NOMO-1 treated with dmso at 0.1 percent for 144 hours (cell line): ENCODE results near the gene GNAI2.
"Not testable (repeated sequence)": the region's sequence is repeated elsewhere in the genome, so short reads cannot be mapped to it uniquely, and the experiment has no call there.

Experiments used
- DNase-seq: peaks from one replicate; lab custom pipeline; 2025; ENCODE audit not compliant: unreplicated experiment; lab: John Stamatoyannopoulos, UW

The GNAI2 gene

DNA sequence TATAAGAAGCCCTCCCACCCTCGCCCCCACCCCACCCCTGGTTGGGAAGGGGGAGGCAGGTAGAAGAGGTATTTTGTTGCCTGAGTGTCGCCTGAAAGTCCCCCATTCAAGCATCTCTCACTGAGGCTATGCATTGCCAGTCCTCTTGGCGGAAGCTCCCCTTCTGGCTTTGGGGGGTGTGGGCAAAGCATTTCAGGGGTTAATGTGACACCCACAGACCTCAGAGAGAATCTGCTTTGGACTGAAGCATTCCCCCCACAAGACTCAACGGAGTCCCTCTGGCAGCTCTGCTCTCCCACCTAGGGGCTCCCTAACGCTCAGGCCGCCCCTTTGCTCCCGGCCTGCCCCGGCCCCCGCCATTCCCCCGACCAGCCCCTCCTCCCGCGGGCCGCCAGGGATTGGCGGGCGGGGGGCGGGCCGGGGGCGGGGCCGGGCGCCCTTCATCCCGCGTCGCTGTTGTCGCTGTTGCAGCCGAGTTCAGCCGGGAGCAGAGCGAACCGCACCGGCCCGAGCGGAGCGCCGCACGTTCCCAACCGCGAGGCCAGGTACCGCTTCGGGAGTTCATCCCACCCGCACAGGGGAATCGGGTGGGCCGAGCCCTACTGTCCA, 31.1 kb upstream of the GNAI2 start, which contains the start of gene SLC38A3:
Gene SLC38A3, plus strand, starts transcription at position 468 of the 609 bp plus-strand sequence. CDS start 8,929 bp downstream, outside the sequence.
- DNase-seq: no peak

DNA sequence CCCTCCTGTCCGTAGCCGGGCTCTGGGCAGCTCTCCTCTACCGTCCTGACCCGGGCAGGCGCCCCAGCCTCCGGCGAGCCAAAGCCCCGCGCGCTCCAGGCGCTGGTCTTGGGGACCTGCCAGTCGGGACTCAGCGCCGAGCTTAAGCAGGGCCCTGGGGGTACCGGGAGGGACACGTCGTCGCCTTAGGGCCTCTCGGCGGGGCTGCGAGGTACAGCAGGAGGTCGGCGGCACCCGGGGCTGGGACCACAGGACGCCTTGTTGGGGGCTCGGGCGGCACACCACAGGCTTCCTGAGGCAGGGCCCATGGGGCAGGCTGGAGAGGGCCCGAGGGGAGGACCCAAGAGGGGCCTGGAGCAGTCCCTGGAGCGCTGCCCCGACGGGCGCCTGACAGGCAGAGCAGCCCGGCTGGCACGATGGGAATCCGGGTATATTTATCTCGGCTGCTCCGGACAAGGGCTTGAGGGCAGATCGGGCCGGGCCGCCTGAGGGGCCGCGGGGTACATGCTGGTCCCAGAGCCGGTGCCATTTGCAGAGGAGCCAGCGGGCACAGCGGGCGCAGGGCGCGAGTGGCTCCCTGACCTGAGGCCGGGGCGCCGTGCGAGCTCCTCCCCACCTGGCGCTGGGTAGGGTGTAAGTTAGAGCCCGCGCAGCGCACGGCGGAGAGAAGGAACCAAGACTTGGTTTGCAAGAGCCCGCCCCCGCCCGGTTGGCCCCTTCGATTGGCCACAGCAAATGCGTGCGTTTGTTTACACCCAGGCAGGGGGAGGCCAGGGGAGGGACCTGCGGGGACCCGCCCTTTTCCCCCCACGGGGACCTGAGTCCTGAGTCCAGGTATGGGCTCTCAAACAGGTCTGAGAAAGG, 30.4 kb upstream of the GNAI2 start:
- no peak for DNase-seq

DNA sequence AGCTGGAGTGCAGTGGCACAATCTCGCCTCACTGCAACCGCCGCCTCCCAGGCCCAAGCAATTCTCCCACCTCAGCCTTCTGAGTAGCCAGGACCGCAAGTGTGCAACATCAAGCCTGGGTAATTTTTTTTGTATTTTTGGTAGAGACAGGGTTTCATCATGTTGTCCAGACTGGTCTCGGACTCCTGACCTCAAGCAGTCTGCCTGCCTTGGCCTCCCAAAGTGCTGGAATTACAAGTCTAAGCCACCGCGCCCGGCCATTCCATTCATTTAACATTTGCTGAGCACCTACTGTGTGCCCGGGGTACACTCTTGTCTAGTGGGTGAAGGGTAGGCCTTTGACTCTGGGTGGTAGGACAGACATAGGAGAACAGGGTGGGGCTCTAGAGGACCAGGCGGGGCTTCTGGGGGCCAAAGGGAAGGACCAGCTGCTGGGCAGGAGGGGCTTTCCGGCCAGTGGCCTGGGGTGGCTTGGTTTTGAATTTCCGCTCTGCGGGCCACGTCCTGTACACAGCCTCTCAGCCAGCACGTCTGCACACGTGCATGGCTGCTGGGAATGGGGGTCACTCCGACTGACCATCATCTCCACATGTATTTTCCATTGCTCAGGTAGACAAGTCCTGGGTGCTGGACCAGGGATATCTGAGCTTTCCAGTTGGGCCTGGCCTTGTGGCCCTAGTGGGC, 28.5 kb upstream of the GNAI2 start:
- no peak for DNase-seq

DNA sequence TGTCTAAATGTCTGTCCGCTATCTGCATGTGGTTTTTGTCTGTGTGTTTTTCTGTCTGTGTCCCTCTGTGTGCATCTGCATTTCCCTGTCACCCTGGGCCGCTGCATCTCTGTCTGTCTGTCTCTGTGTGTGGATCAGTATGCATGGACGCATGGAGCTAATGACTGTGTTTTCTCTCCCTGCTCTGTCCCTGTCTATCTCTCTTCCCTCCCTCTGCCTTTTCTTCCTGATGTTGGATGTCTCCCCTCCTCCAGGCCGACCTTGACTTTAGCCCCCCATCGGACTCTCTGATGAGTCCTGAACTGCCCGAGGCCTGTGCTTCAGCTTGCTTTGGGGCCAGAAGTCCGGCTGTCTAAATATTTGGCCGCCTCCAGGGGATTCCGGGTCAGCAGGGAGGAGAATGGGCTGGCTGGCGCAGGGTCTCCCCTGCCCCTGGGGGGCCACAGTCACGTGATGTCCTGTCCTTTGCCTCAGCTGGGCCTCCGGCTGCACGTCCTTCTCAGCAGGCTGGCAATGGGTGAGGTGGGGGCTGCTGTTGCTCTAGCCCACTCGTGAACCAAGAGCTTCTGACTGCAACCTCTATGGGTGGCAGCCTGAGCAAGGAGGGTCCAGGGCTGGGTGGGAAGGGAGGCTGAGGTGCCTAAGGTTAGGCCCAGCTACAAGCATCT, 27.2 kb upstream of the GNAI2 start:
- no peak for DNase-seq

DNA sequence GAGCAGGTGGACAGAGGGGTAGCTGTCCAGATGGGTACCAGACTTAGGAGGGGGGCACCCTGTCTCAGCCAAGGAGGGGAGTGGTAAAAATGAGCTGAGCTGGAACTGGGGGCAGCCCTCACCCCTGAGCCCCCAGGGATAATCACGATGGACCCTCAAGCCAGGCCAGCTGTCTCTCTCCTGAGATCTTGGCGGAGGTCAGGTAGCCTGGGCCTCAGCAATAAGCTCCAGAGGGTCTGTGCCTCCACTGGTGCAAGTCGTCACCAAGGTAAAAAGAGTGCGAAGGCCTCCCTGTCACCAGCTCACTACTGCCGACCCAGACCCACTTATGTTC, 25.9 kb upstream of the GNAI2 start:
- no peak for DNase-seq

DNA sequence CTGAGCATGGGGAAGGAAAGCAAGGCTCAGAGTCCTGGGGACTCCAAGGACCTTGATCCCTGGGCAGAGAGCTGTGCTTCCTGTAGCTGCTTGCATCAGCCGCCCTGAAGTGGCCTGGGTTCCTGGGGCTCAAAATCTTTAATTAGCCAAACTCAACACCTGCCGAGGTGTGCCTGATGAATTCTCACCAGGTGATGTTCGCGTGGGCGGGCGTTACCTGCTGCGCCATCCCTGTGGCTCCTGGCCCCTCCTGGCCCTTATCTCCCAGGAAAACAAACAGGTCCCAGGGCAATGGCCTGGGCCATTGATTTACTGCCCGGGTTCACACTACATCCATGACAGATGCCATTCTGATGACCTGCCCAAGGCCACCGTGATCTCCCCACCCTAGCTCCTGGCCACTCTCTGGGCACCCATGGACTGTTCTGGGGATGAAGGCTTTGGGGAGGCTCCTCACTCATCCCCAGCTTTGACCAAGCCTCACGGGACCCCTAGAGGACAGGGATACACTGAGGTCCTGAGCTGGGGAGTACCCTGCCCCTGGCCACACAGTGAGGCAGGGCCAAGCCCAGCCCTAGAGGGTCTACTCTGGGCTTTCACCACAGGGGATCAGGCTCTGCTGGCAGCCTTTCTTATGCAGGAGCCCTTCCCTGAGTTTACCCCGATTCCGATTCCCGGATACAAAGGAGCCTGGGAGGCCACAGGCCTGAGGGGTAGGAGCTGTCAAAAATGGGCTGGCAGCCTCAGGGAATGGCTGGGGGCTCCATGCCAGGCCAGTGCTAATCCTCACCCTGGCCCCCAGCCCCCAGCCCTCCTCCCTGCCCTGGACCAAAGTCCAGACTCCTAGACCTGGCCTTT, 25.3 kb upstream of the GNAI2 start:
- DNase-seq: no peak

DNA sequence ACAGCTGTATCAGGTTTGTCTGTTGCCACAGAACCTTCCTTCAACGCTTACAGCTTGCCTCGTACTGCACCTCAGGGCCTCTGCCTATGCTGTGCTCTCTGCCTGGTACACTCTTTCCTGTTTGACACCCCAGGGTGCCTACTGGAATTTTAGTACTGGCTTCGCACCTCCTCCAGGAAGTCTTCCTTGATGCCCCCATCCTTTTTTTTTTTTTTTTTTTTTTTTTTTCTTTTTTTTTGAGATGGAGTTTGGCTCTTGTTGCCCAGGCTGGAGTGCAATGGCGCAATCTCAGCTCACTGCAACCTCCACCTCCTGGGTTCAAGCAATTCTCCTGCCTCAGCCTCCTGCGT, 24.7 kb upstream of the GNAI2 start:
- not testable (repeated sequence) for DNase-seq

DNA sequence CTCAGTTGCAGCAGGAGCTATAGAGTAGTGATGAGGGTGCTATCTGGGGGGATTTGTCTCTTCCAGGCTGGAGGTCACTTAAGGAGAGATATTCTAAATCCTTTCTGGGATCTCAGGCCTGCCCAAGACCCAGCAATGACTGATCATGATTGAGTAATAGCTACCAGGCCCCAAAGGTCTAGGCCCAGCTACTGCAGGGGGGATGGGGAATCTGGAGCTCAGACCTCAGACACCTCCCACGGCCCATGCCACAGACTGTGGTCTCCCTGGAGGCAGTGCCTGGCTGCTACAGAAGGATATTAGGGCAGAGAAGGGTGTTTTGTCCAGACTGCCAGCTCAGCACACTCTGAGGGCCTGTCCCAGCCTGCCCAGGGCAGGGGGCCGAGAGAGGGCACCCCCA, 24.1 kb upstream of the GNAI2 start:
- DNase-seq: no peak

DNA sequence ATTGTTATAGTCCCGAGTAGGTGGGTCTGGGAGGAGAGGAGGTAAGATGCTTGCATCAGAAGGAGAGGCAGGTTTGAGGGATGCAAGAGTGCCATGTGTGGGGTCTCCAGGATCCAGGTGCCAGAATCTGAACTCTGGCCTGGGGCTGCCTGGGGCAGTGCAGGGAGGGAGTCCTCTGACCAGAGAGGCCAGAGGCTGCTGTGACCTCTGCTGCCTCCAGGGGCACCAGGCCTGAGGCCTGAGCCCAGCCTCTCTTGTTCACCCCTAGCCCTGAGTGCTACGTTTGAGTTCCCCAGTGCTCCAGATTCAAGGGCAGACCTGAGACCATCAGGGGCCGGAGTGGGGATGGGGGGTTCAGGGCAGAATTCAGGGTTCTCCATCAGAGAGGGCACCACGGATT, 23.5 kb upstream of the GNAI2 start:
- DNase-seq: no peak

DNA sequence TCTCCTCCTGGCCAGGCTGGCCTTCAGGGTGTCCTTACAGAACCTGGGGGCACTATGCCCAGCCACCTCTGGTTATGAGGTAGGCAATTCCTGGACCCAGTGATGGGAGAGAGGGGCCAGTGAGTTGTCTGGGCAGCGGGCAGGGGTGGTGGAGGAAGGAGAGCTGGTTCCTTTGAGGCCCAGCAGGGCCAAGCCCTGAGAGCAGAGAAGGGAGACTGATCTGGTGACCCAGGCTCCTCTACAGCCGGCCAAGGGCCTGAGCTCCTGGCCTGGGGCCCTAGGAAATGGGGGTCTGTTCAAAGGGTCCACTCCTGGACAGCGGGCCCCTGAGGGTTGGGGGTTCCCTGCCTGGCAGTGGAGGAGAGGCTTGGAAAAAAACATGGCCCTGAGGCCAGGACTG, 23.0 kb upstream of the GNAI2 start:
- DNase-seq: no peak

DNA sequence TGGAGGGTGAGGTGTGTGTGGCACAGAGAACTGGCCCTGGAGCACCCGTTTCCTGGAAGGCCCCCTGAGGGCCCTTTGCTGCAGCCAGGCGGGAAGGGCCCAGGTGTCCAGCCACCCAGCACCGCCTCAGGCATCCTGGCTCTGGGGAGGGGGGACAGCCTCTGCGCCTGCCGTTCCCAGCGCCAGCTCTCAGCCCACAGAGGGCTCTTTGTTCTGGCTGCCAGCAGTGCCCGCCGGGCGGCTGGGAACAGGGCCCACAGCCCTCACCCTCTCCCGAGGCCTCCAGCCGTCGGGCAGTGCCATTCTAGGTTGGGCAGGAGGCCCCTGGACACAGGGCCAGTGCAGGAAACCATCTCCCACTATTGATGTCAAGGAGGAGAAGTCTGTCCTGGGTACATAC, 22.6 kb upstream of the GNAI2 start:
- DNase-seq: no peak

DNA sequence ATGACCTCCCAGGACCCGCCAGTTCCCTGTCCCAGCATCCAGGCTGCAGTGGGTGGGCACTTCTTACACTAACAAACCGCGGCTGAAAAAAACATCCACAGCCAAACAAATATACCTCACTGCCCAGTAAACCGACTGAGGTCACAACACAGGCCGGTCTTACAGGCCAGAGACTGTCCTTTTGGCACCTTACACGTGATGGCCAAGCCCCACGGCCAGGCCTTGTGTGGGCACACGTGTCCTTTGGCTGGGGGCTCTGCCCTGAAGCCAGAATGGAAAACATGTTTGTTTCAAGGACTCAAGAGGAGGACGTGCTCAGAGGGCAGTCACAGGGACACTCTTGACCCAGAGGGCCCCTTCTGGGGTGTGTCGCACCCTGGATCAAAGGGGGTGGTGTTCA, 21.2 kb upstream of the GNAI2 start:
- no peak for DNase-seq

DNA sequence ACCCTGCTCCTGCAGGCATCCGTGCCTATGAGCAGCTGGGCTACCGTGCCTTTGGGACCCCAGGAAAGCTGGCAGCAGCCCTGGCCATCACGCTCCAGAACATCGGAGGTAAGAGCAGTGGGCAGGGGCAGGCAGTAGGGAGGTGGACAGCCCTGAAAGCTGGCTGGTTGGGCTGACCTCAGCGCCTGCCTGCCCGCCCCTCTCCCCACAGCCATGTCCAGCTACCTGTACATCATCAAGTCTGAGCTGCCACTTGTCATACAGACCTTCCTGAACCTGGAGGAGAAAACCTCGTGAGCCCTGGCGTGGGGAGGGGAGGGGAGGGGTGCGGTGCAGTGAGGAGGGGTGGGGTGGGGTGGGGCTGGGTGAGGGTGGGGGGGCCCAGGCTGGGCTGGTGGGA, 20.5 kb upstream of the GNAI2 start:
- DNase-seq: no peak

DNA sequence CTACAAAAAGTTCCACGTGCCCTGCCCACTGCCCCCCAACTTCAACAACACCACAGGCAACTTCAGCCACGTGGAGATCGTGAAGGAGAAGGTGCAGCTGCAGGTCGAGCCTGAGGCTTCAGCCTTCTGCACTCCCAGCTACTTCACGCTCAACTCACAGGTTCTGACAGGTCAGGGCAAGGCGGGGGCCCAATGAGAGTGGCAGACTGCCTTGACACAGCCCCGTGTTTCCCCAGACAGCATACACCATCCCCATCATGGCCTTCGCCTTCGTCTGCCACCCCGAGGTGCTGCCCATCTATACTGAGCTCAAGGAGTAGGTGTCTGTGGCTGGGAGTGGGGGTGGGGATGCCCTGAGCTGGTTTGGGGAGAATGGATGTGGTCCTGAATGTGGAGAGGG, 18.3 kb upstream of the GNAI2 start:
- DNase-seq: no peak

DNA sequence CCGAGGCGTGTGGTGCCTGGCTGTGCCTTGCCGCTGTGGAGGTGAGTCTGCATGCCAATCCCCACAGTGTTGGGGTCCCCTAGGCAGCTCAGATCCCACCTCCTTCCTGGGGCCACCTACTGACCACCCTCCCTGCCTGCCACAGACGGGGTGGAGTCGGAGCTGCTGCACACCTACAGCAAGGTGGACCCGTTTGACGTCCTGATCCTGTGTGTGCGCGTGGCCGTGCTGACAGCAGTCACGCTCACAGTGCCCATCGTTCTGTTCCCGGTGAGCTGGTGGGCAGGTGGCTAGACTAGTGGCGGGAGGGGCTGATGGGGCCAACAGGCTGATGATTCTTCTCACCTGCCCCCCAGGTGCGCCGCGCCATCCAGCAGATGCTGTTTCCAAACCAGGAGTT, 17.6 kb upstream of the GNAI2 start:
- DNase-seq: no peak

DNA sequence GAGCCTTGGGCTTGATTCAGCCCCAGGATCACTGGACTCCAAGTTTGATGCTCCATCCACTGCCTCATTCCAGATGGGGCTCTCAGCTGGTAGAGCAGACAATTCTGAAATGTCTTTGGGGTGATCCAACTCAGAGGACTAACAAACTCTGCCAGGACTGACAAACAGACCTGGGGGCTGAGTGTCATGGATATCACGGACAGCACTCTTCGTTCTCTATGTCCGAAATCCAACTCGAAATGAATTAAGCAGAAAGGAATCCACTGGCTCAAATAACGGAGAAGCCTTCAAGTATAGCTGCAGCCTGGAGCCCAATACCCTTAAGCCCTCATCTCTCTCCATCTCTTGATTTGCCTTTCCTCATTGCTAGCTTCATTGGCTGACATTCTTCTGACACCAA, 16.7 kb upstream of the GNAI2 start:
- no peak for DNase-seq

DNA sequence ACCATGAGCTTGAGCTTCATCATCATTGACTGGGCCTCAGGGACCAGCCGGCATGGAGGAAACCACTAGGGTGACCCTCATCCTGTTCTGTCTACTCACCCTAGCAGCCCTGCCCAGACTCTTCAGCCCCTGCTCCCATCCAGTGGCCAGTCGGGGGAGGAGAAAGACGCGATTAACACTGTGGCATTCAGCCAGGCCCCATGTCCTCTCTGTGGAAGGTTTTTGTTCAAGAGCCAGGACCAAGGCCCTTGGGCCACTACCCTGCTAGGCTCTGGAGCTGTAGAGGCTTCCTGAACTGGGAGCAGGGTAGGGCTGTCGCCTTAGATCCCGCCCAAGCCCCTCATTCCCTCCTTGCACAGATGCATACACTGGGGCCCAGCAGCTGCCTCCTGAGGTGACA, 15.9 kb upstream of the GNAI2 start:
- DNase-seq: no peak

DNA sequence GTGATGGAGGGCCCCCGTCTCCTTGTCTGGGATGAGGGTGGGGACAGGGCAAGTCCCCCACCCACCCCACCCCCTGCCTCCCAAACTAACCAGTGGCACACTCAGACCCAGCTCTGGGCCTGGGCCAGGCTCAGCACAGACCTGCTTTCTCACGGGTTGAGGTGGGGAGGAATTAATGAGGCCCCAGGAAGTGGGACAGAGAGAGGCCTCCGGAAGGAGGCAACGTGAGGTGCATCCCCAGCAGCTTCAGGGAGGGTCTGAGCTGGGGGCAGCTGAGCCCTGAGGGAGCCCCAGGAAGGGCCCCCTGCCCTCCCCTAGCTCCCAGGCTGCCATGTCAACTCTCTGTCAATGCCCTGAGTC, 15.0 kb upstream of the GNAI2 start:
- no peak for DNase-seq

DNA sequence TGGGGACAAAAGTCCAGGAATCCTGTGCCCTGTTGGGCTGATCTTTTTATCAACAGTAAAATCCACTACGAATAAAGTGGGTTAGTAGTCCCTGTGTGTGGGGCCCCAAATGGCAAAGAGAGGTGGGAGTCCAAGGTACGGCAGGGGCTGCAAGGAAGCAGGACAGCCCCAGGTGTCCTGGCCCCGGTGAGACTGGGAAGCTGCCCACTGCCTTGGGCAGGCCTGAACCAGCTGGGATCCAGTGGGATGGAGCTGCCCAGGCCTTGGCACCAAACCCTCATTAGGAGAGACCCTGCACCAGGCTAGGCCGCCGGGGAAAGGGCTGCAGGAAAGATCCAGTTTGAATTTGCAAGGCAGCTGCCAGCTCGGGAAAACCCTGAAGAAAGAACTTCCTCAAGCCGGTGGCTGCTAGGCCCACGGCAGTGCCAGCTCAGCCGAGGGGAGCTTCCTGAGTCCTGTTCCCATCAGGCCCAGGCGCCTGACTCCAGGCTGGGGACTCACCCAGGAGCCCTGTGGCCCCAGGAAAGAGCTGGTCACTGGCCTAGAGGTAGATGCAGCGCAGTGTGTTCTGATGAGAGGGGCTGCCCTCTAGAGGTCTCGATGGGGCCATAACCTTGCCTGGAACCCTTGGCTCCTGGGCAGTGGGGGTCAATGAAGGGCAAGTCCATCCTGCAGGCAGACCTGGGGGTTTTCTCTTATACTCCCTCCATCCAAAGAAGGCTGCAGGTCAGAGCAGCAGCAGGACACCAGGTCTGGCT, 14.4 kb upstream of the GNAI2 start:
- no peak for DNase-seq

DNA sequence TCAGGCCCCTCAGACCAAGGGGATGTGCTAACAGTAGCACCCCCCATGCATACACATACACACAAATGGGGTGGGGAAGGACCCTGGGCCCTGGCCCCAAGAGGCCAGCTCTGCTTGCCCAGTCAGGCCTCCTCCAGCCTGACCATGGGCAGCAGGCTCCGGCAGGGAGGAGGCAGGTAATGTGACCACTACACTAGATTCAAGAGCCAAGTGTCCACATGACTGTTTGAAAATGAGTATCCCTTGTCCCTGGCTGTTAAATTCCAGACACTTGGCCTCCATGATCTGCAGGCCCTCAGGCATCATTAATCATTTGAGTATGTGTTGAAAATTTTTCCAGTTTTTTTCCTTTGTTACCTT, 13.9 kb upstream of the GNAI2 start:
- no peak for DNase-seq
